Liver (tissue), 9 donors: Measurements from ENCODE around the gene ARHGEF1. TPM values are rescaled to one million over a fixed set of nuclear protein-coding genes. Genes with fewer than 3 reads are reported as not detected.

Experiments
- DNase-seq: peaks from one replicate; pipeline ENCODE4 v3.0.0-alpha.2; 2017; ENCODE audit warnings: low spot score
- H3K27ac ChIP-seq, 2 donors: one replicate each; pipeline ENCODE4 v1.7.0; 2013; ENCODE audit warnings: inconsistent platforms in 2 of 2, low read length in 2 of 2, control low read depth in 1 of 2, low read depth in 1 of 2, mild to moderate bottlenecking in 1 of 2
- H3K27me3 ChIP-seq, 4 donors: one replicate each; pipeline versions ENCODE4 v1.6.1 to v1.7.0; 2013; ENCODE audit warnings: low read length in 3 of 4, inconsistent platforms in 1 of 4, mild to moderate bottlenecking in 1 of 4, moderate library complexity in 1 of 4; ENCODE audit not compliant: control insufficient read depth in 4 of 4, insufficient read depth in 4 of 4
- H3K36me3 ChIP-seq, 4 donors: one replicate each; pipeline versions ENCODE4 v1.6.1 to v1.7.0; 2013; ENCODE audit warnings: low read length in 3 of 4, mild to moderate bottlenecking in 3 of 4, low read depth in 1 of 4, moderate library complexity in 1 of 4; ENCODE audit not compliant: control insufficient read depth in 4 of 4, insufficient read depth in 3 of 4
- H3K4me1 ChIP-seq, 4 donors: one replicate each; pipeline versions ENCODE4 v1.6.1 to v1.7.0; 2013; ENCODE audit warnings: low read length in 3 of 4, mild to moderate bottlenecking in 3 of 4, moderate library complexity in 1 of 4; ENCODE audit not compliant: control insufficient read depth in 4 of 4, insufficient read depth in 4 of 4
- H3K4me3 ChIP-seq, 3 donors: one replicate each; pipeline versions ENCODE4 v1.6.1 to v1.7.0; 2013; ENCODE audit warnings: low read length in 3 of 3, control low read depth in 1 of 3, low read depth in 1 of 3, mild to moderate bottlenecking in 1 of 3
- H3K9ac ChIP-seq, 2 donors: one replicate each; pipeline ENCODE4 v1.7.0; 2013; ENCODE audit warnings: low read length in 2 of 2, mild to moderate bottlenecking in 2 of 2, moderate library complexity in 2 of 2, control low read depth in 1 of 2, low read depth in 1 of 2
- H3K9me3 ChIP-seq, 4 donors: one replicate each; pipeline versions ENCODE4 v1.6.1 to v1.7.0; 2013; ENCODE audit warnings: low read length in 3 of 4; ENCODE audit not compliant: control insufficient read depth in 4 of 4
- ATF3 ChIP-seq: IDR thresholded peaks from 2 replicates; pipeline ENCODE4 v1.6.1; 2016; ENCODE audit warnings: antibody characterized with exemption
- CTCF ChIP-seq: fragments of 150-350 bp; IDR thresholded peaks from 2 replicates; pipeline ENCODE4 v1.5.1; 2017; ENCODE audit warnings: improper control_type of control experiment, low read depth, low read length; ENCODE audit not compliant: missing input control
- EGR1 ChIP-seq, 2 donors: IDR thresholded peaks; 2 replicates each; pipeline ENCODE4 v1.6.1; 2016 to 2018; ENCODE audit warnings: antibody characterized with exemption in 2 of 2, low read depth in 2 of 2
- FOXA2 ChIP-seq: IDR thresholded peaks from 2 replicates; pipeline ENCODE4 v1.6.1; 2016; ENCODE audit warnings: antibody characterized with exemption
- GABPA ChIP-seq, 2 donors: IDR thresholded peaks in 1 of 2; conservative IDR thresholded peaks in 1 of 2; 2 replicates each; pipeline ENCODE4 v1.6.1; 2016; ENCODE audit warnings: antibody characterized with exemption in 2 of 2, mild to moderate bottlenecking in 1 of 2, moderate library complexity in 1 of 2
- HNF4A ChIP-seq, 2 donors: conservative IDR thresholded peaks; 2 replicates each; pipeline ENCODE4 v1.6.1; 2016; ENCODE audit warnings: antibody characterized with exemption in 2 of 2, mild to moderate bottlenecking in 2 of 2
- HNF4G ChIP-seq: IDR thresholded peaks from 2 replicates; pipeline ENCODE4 v1.6.1; 2016; ENCODE audit warnings: antibody characterized with exemption
- JUND ChIP-seq, 2 donors: IDR thresholded peaks; 2 replicates each; pipeline ENCODE4 v1.6.1; 2016; ENCODE audit warnings: antibody characterized with exemption in 2 of 2
- NR2F2 ChIP-seq: IDR thresholded peaks from 2 replicates; pipeline ENCODE4 v1.6.1; 2016; ENCODE audit warnings: antibody characterized with exemption
- RAD21 ChIP-seq, 2 donors: IDR thresholded peaks; 2 replicates each; pipeline ENCODE4 v1.6.1; 2016; ENCODE audit warnings: antibody characterized with exemption in 2 of 2, mild to moderate bottlenecking in 2 of 2
- SP1 ChIP-seq: IDR thresholded peaks from 2 replicates; pipeline ENCODE4 v1.6.1; 2018; ENCODE audit warnings: antibody characterized with exemption, mild to moderate bottlenecking
- TAF1 ChIP-seq: conservative IDR thresholded peaks from 2 replicates; pipeline ENCODE4 v1.6.1; 2016; ENCODE audit warnings: antibody characterized with exemption, mild to moderate bottlenecking
- YY1 ChIP-seq: IDR thresholded peaks from 2 replicates; pipeline ENCODE4 v1.6.1; 2016; ENCODE audit warnings: antibody characterized with exemption, mild to moderate bottlenecking
- ZBTB33 ChIP-seq: IDR thresholded peaks from 2 replicates; pipeline ENCODE4 v1.6.1; 2016; ENCODE audit warnings: antibody characterized with exemption
- WGBS: extraction: QIAGEN DNeasy Blood & Tissue Kit; methylation state at CpG from one replicate; pipeline ENCODE4 v1.1.7; 2013; 5-methylcytosine and 5-hydroxymethylcytosine counted together
- polyA plus RNA-seq, 2 donors: library from polyadenylated mRNA; stranded (reverse) in 1 of 2; unstranded in 1 of 2; fragments of 200-250 nt in 1 of 2; fragments of >200 nt in 1 of 2; fragmentation: Nextera tagmentation in 1 of 2; extraction: Ambion mirVana in 1 of 2; gene quantifications; one replicate each; pipeline versions ENCODE4 v1.2.1 to v1.2.3, GENCODE V29; 2013 to 2015
- total RNA-seq, 2 donors: library from RNA; depleted of rRNA; stranded (reverse); fragments of >200 nt; gene quantifications; one replicate each; pipeline ENCODE4 v1.2.3, GENCODE V29; 2014
- donor health status: healthy.
- donor health status: healthy.
- donor health status: healthy.
- donor health status: healthy.
- donor health status: healthy.

ARHGEF1 gene
- total and polyA plus RNA-seq, 4 donors = 13.2 to 30.1 (median 18.5) TPM

- TF ChIP-seq CTCF (no peak), RAD21 (IDR thresholded peaks at IDR 0.05) (no peak), HNF4A (conservative IDR thresholded peaks at IDR 0.05) (no peak), ZBTB33 (no peak), JUND (IDR thresholded peaks at IDR 0.05) (no peak)
Observed at GRCh38 chr19:41921577-41922576, 38.9 kb downstream of the ARHGEF1 start (continued).

- H3K4me3 ChIP-seq = no peak overlapping the region
- H3K9ac ChIP-seq = no peak overlapping the region
- no peaks in the 10 kb centered on the region for H3K9me3 ChIP-seq
- H3K27ac ChIP-seq = no peak overlapping the region
- TF ChIP-seq EGR1 (IDR thresholded peaks at IDR 0.05; ENCODE audit: low read depth in 2 of 2) (no peak), HNF4A (conservative IDR thresholded peaks at IDR 0.05) (no peak), NR2F2 (no peak), ZBTB33 (no peak)
- H3K27me3 ChIP-seq = peaks cover 0 to 14% (median 4%) of the 10 kb centered on the region in 4 donors
- no peaks in the 10 kb centered on the region for H3K4me1 ChIP-seq
- DNase-seq = no peak
- 12% methylated on average over 18 of the region's 18 CpGs for WGBS
- H3K36me3 ChIP-seq = no peaks in the 10 kb centered on the region
Observed at GRCh38 chr19:41922585-41922984, 39.6 kb downstream of the ARHGEF1 start.

- TF ChIP-seq NR2F2 (no peak), ATF3 (no peak), FOXA2 (no peak), YY1 (no peak), CTCF (no peak), TAF1 (no peak), EGR1 (IDR thresholded peaks at IDR 0.05; ENCODE audit: low read depth in 2 of 2) (no peak), ZBTB33 (no peak), SP1 (no peak), RAD21 (IDR thresholded peaks at IDR 0.05) (no peak), HNF4G (no peak), HNF4A (conservative IDR thresholded peaks at IDR 0.05) (no peak), GABPA (IDR thresholded peaks at IDR 0.05 in 1 of 2, conservative IDR thresholded peaks at IDR 0.05 in 1 of 2) (no peak), JUND (IDR thresholded peaks at IDR 0.05) (no peak)
- no peaks in the 10 kb centered on the region for H3K36me3 ChIP-seq
- DNase-seq = no peak
- no peak overlapping the region for H3K9ac ChIP-seq
- H3K27me3 ChIP-seq = peaks cover 0 to 14% (median 3%) of the 10 kb centered on the region in 4 donors
- H3K9me3 ChIP-seq = no peaks in the 10 kb centered on the region
- 39% methylated on average over 6 of the region's 6 CpGs for WGBS
- H3K4me1 ChIP-seq = peaks cover 1 to 2% (median 2%) of the 10 kb centered on the region in 4 donors
- H3K27ac ChIP-seq = no peak overlapping the region
- H3K4me3 ChIP-seq = no peak overlapping the region
Observed at GRCh38 chr19:41923045-41923788, 40.2 kb downstream of the ARHGEF1 start.
